ENCODE results near the gene ENTPD1.
"Not testable (repeated sequence)": the region's sequence is repeated elsewhere in the genome, so short reads cannot be mapped to it uniquely, and the experiment has no call there.

DNA sequence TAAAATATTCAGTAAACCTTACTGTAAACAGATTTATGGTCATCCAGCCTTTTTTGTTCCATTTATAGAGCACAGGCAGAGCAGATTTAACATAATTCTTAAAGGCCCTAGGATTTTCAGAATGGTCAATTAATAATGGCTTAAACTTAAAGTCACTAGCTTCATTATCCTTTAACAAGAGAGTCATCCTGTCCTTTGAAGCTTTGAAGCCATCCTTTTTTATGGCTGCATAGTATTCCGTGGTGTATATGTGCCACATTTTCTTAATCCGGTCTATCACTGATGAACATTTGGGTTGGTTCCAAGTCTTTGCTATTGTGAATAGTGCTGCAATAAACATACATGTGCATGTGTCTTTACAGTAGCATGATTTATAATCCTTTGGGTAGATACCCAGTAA, 17.5 kb downstream of the ENTPD1 start:
- TF ChIP-seq, protein P1, sequence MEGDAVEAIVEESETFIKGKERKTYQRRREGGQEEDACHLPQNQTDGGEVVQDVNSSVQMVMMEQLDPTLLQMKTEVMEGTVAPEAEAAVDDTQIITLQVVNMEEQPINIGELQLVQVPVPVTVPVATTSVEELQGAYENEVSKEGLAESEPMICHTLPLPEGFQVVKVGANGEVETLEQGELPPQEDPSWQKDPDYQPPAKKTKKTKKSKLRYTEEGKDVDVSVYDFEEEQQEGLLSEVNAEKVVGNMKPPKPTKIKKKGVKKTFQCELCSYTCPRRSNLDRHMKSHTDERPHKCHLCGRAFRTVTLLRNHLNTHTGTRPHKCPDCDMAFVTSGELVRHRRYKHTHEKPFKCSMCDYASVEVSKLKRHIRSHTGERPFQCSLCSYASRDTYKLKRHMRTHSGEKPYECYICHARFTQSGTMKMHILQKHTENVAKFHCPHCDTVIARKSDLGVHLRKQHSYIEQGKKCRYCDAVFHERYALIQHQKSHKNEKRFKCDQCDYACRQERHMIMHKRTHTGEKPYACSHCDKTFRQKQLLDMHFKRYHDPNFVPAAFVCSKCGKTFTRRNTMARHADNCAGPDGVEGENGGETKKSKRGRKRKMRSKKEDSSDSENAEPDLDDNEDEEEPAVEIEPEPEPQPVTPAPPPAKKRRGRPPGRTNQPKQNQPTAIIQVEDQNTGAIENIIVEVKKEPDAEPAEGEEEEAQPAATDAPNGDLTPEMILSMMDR (IDR thresholded peaks at IDR 0.05), result not testable (repeated sequence)
- TF ChIP-seq POLR2AphosphoS5, EP300, POLR2A (IDR thresholded peaks at IDR 0.05): not testable (repeated sequence)

All from upper lobe of left lung (tissue), 4 donors.